Ascending aorta (tissue), 2 donors: ENCODE results near the gene CTDNEP1. TPM values are rescaled to one million over a fixed set of nuclear protein-coding genes. Genes with fewer than 3 reads are reported as not detected.

Source experiments
- DNase-seq, 2 donors: peaks; one replicate each; pipeline ENCODE4 v3.0.0-alpha.2; 2019; ENCODE audit warnings: low spot score in 2 of 2
- H3K27ac ChIP-seq, 2 donors: fragments of 200-600 bp; sonication (generic); one replicate each; pipeline ENCODE4 v1.5.1; 2016 to 2017; ENCODE audit warnings: mild to moderate bottlenecking in 1 of 2
- H3K27me3 ChIP-seq: fragments of 200-600 bp; sonication (generic); one replicate; pipeline ENCODE4 v1.5.1; 2017
- H3K36me3 ChIP-seq, 2 donors: fragments of 200-600 bp; sonication (generic); one replicate each; pipeline ENCODE4 v1.5.1; 2016
- H3K4me1 ChIP-seq, 2 donors: fragments of 200-600 bp; sonication (generic); one replicate each; pipeline ENCODE4 v1.5.1; 2016 to 2017; ENCODE audit warnings: mild to moderate bottlenecking in 1 of 2
- H3K4me3 ChIP-seq, 2 donors: fragments of 200-600 bp; sonication (generic); one replicate each; pipeline ENCODE4 v1.5.1; 2016 to 2017; ENCODE audit warnings: mild to moderate bottlenecking in 1 of 2
- H3K9me3 ChIP-seq, 2 donors: fragments of 200-600 bp; sonication (generic); one replicate each; pipeline ENCODE4 v1.5.1; 2016
- CTCF ChIP-seq, 3 experiments: fragments of 200-600 bp in 2 of 3; fragments of 450-650 bp in 1 of 3; sonication (generic) in 2 of 3; IDR thresholded peaks; one replicate each; pipeline ENCODE4 v1.5.1; 2016 to 2019; ENCODE audit warnings: antibody characterized with exemption in 3 of 3, mild to moderate bottlenecking in 1 of 3, moderate library complexity in 1 of 3
- intact Hi-C: fragments of 100-400 bp; cut with DNase I; formaldehyde crosslinking; loops from one replicate; pipeline ENCODE4 v1.15.1; 2023
- total RNA-seq: library from RNA; depleted of rRNA; stranded (reverse); fragments of >200 nt; gene quantifications from one replicate; pipeline ENCODE4 v1.1.0, GENCODE V29; 2016

Gene CTDNEP1
- total RNA-seq, 1 donor from 2014 or later, result 81.4 TPM

- H3K9me3 ChIP-seq, result no peaks in the 10 kb centered on the region
- peaks cover 20 to 29% of the 10 kb centered on the region in 2 donors for H3K4me1 ChIP-seq
- TF ChIP-seq CTCF (IDR thresholded peaks at IDR 0.05), result no peak
- DNase-seq, result no peak
- H3K27me3 ChIP-seq, result no peaks in the 10 kb centered on the region
- intact Hi-C loops, result loop anchor here (2.0 to 10.0 kb wide), 2 partner anchors 65 to 619 kb away; partner anchors contain the start of genes KDM6B and SLC2A4
- peak overlapping the region; percentile 96 to 100 for H3K27ac ChIP-seq
- no peaks in the 10 kb centered on the region for H3K36me3 ChIP-seq
- H3K4me3 ChIP-seq, result peak overlapping the region in 1 of 2 donors; percentile 76
Observed at GRCh38 chr17:7215652-7216180, 35.8 kb downstream of the CTDNEP1 start.

GRCh38 chr17:7215136-7215638 is 36.3 kb downstream of the CTDNEP1 start:
- H3K4me3 ChIP-seq, result peak overlapping the region; percentile 62 to 72
- peaks cover 20 to 27% of the 10 kb centered on the region in 2 donors for H3K4me1 ChIP-seq
- intact Hi-C loops, result loop anchor here (2.0 to 10.0 kb wide), 2 partner anchors 66 to 620 kb away; partner anchors contain the start of genes KDM6B and SLC2A4
- no peak for DNase-seq
- peak overlapping the region; percentile 96 to 100 for H3K27ac ChIP-seq
- no peaks in the 10 kb centered on the region for H3K36me3 ChIP-seq
- TF ChIP-seq CTCF (IDR thresholded peaks at IDR 0.05), result peak in 1 of 3 experiments; percentile 4
- no peaks in the 10 kb centered on the region for H3K27me3 ChIP-seq
- no peaks in the 10 kb centered on the region for H3K9me3 ChIP-seq

GRCh38 chr17:7214300-7215135 is 37.0 kb downstream of the CTDNEP1 start:
- intact Hi-C loops, result loop anchor here (1.0 to 10.0 kb wide), 3 partner anchors 9 to 620 kb away; partner anchors contain the start of genes KDM6B and SLC2A4
- Histone ChIP-seq H3K27me3 (no peaks in the 10 kb centered on the region), H3K36me3 (no peaks in the 10 kb centered on the region), H3K9me3 (no peaks in the 10 kb centered on the region), H3K4me1 (peaks cover 20 to 27% of the 10 kb centered on the region in 2 donors), H3K4me3 (peak overlapping the region; percentile 62 to 72), H3K27ac (peak overlapping the region; percentile 96 to 100)
- peak; percentile 13 to 47 (median 41) for TF ChIP-seq CTCF (IDR thresholded peaks at IDR 0.05)
- DNase-seq, result peak; percentile 96 to 99

GRCh38 chr17:7213895-7214299 is 37.6 kb downstream of the CTDNEP1 start:
- Histone ChIP-seq H3K4me3 (peak overlapping the region; percentile 62 to 72), H3K27ac (peak overlapping the region; percentile 96 to 100), H3K9me3 (no peaks in the 10 kb centered on the region), H3K27me3 (no peaks in the 10 kb centered on the region), H3K36me3 (no peaks in the 10 kb centered on the region), H3K4me1 (peaks cover 20 to 22% of the 10 kb centered on the region in 2 donors)
- intact Hi-C loops, result loop anchor here (1.0 to 10.0 kb wide), 3 partner anchors 9 to 621 kb away; partner anchors contain the start of genes KDM6B and SLC2A4
- peak in 2 of 3 experiments; percentile 8 to 31 for TF ChIP-seq CTCF (IDR thresholded peaks at IDR 0.05)
- peak in 1 of 2 donors; percentile 91 for DNase-seq

GRCh38 chr17:7211491-7212273 is 39.9 kb downstream of the CTDNEP1 start:
- Histone ChIP-seq H3K27ac (no peak overlapping the region), H3K4me1 (peaks cover 11 to 12% of the 10 kb centered on the region in 2 donors), H3K36me3 (no peaks in the 10 kb centered on the region), H3K27me3 (no peaks in the 10 kb centered on the region), H3K4me3 (no peak overlapping the region), H3K9me3 (no peaks in the 10 kb centered on the region)
- no peak for TF ChIP-seq CTCF (IDR thresholded peaks at IDR 0.05)
- intact Hi-C loops, result loop anchor here (10.0 kb wide), 1 partner anchor 623 kb away; the partner anchor contains the start of gene KDM6B
- no peak for DNase-seq
